ENCODE data around the gene TMEM187. TPM values are rescaled to one million over a fixed set of nuclear protein-coding genes. Genes with fewer than 3 reads are reported as not detected.

Gene TMEM187, protein sequence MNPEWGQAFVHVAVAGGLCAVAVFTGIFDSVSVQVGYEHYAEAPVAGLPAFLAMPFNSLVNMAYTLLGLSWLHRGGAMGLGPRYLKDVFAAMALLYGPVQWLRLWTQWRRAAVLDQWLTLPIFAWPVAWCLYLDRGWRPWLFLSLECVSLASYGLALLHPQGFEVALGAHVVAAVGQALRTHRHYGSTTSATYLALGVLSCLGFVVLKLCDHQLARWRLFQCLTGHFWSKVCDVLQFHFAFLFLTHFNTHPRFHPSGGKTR
- 1 to 10 TPM; 5.8 to 6.1 (median 6.0) TPM for polyA plus RNA-seq (ENCODE audit: insufficient read length in 3 of 3)

DNA sequence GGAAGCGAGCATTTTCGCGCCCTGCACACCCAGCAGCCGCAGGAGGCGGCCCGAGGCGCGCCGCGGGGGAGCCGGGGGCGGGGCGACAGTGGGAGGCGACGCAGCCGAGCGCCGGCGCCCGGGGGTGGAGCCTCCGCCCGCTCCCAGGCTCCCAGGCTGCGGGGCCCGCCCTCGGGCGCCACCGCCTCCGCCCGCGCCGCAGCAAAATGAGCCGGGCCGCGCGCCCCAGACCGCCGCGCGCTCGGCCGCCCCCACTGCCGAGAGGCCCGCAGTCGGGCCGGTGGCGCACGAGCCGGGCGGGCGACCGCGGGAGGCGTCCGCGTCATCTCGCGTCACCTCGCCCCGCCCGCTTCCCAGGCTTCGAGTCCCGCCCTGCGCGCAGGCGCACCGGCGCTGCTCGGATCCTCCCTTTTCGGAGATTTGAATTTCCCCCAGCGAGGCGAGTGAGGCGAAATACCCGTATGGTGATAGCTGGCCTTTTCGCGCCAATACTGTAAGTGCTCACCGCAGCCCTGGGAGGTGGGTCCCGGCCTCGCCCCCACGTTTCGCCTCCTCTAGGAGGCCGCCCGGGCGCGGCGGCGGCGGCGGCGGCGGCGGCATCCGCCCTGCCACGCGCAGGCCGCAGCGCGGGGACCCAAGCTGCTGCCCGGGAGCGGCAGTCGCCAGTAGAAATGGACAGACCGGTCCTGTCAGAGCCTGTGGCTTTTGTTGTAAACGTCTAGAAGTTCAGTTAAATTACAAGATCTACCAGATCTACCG is at the start of gene TMEM187:
Gene TMEM187, plus strand, starts transcription at position 387 of the 759 bp plus-strand sequence. CDS start 9,309 bp downstream, outside the sequence.
- peak in 2 of 3 donors; percentile 66 to 72 for DNase-seq (ENCODE audit: low read depth in 3 of 3, low spot score in 2 of 3)

GRCh38 chrX:153922932-153923857 is 49.4 kb upstream of the TMEM187 start:
- no peak for DNase-seq (ENCODE audit: low read depth in 3 of 3, low spot score in 2 of 3)

DNA sequence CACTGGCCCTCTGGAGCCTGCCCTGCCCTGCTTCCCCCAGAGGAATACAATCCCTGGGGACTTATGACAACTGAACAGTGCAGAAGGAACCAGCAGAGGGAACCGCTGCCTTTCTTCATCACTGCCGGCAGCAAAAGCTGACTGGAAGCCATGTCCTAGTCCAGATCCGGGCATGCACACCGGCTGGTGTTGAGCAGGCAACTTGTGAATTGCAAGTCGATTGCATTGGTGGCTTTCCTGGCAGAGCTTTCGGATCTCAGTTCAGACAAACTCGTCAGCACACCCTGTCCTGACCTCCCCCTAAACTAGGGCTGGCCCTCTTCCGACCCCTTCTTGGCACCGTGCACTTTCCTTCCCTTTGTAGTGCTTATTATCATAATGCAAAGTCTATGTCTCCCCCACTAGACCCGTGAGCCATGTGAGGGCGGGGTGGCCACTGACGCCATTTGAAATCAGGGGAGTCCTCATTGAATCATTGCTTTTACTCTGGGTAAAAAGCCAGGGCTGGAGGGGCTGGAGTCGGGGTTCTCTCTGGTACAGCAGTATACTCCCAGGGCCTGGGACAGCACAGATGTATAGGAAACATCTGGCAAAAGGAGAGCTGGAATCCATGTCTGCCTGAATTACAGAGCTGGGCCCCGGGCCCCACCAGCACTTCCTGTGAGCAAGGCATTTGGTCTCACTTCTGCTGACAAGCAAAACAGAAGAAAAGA is 48.2 kb upstream of the TMEM187 start:
- no peak for DNase-seq (ENCODE audit: low read depth in 3 of 3, low spot score in 2 of 3)

- no peak for DNase-seq (ENCODE audit: low read depth in 3 of 3, low spot score in 2 of 3)
Measured at GRCh38 chrX:153925387-153925738, 47.2 kb upstream of the TMEM187 start.

DNA sequence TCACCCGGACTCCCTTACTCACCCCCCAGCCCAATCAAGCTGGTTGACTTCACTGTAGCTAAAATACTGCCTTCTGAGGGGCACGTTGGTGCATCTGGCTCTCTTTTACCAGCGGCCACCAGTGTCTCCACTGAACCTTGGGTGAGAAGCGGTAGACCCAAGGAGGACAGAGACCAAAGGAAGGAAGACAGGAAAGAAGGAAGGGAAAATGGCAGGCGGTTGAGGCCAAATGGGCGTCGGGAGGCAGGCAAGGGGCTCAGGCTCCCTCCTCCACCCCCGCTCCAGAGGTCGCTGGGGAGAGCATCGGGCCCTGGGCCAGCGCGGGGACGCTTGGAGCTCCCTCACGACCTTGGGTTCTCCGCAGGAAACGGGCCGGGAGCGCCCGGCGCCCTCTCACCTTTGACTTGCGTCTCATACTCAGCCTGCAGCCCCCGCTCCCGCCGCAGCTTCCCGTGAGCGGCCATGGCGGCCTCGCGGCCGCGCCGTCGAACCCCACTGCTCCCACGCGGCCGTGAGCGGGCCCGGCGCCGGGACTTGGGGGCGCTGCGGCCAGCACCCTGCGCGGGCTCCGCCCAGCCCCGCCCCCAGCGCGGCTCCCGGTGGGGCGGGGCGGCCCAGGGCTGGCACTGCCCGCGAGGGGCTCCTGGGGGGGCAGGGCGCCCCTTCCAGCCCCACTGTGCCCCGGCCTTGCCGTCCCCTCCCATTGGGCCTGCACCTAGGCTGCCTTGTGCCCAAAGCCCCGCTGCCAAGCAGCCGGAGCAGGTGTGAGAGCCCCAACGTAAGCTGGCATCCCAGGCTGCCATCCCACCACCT is 46.6 kb upstream of the TMEM187 start, which contains the start of gene ARHGAP4:
Gene ARHGAP4, minus strand, starts transcription at position 526 of the 813 bp plus-strand sequence. Its CDS starts 62 bp downstream, at position 464.
- no peak for DNase-seq (ENCODE audit: low read depth in 3 of 3, low spot score in 2 of 3)

DNA sequence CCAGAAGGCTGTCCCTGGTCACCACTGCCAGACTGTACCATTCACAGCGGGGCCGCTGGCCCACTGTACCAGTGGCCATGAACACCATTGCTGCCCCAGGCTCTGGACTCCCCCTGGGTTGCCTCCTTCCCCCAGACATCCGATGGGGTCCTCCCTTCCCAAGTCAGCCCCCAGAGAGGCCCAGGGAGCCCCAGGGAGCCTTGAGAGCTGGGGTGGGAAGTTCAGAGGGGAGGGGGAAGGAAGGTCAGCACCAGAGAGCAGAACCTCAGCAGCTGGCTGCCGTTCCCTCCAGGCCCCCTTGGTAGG is 46.0 kb upstream of the TMEM187 start:
- no peak for DNase-seq (ENCODE audit: low read depth in 3 of 3, low spot score in 2 of 3)

- DNase-seq (ENCODE audit: low read depth in 3 of 3, low spot score in 2 of 3), result no peak
Measured at GRCh38 chrX:153926858-153927671, 45.5 kb upstream of the TMEM187 start.

- DNase-seq (ENCODE audit: low read depth in 3 of 3, low spot score in 2 of 3), result no peak
Measured at GRCh38 chrX:153927672-153927921, 45.0 kb upstream of the TMEM187 start.

GRCh38 chrX:153927922-153928760 is 44.4 kb upstream of the TMEM187 start:
- DNase-seq (ENCODE audit: low read depth in 3 of 3, low spot score in 2 of 3), result peak; percentile 71 to 86 (median 86)

- no peak for DNase-seq (ENCODE audit: low read depth in 3 of 3, low spot score in 2 of 3)
Measured at GRCh38 chrX:153928846-153929245, 43.7 kb upstream of the TMEM187 start.

GRCh38 chrX:153929576-153929975 is 43.0 kb upstream of the TMEM187 start:
- DNase-seq (ENCODE audit: low read depth in 3 of 3, low spot score in 2 of 3), result no peak

GRCh38 chrX:153930011-153930910 is 42.3 kb upstream of the TMEM187 start:
- DNase-seq (ENCODE audit: low read depth in 3 of 3, low spot score in 2 of 3), result no peak

- no peak for DNase-seq (ENCODE audit: low read depth in 3 of 3, low spot score in 2 of 3)
Measured at GRCh38 chrX:153931151-153931550, 41.4 kb upstream of the TMEM187 start.

GRCh38 chrX:153931748-153932147 is 40.8 kb upstream of the TMEM187 start:
- DNase-seq (ENCODE audit: low read depth in 3 of 3, low spot score in 2 of 3), result no peak

GRCh38 chrX:153932220-153932915 is 40.2 kb upstream of the TMEM187 start:
- DNase-seq (ENCODE audit: low read depth in 3 of 3, low spot score in 2 of 3), result no peak

GRCh38 chrX:153933748-153934147 is 38.8 kb upstream of the TMEM187 start:
- DNase-seq (ENCODE audit: low read depth in 3 of 3, low spot score in 2 of 3), result no peak
